Cerebellar nuclear complex (tissue), 1 donor: ENCODE results near the gene SDF2.

ENCODE experiments used
- DNase-seq, 2 experiments: peaks; one replicate each; lab custom pipeline; 2025; lab: John Stamatoyannopoulos, UW

Gene SDF2, protein sequence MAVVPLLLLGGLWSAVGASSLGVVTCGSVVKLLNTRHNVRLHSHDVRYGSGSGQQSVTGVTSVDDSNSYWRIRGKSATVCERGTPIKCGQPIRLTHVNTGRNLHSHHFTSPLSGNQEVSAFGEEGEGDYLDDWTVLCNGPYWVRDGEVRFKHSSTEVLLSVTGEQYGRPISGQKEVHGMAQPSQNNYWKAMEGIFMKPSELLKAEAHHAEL

DNA sequence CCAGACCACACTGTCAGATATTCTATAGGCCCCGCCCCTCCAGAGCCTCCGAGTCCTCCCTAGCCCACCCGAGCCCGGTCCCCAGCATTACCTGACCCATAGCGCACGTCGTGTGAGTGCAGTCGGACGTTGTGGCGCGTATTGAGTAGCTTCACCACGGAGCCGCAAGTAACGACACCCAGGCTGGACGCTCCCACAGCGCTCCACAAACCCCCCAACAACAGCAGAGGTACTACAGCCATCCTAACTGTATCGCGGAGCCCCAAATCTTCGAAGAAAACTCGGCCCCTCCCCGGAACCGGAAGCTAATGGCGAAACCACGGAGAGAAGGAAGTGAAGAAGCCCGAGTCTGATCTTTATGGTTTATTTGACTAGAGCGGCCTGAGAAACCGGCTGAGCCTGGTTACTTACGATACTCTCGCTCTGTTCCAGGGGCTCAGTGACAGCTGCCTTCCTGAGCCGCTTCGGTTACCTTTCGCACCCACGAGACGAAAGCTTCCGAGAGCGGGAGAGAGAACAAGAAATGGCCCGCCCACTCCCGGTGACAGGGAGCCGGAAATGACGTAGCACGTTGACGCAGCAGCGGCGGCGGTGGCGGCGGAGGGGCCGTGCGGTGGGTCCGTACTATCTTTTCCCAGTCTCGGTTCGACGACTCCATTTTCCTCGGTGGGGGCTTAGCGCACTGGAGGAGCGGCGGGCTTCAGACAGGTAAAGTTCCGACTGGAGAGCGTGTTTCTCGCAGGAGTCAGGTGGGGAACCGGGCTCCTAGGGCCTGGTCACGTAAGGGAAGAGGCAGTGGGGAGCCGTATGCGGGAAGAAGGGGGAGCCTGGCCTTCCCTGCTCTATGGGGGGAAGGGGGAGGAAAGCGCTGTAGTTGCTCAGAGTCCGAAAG is at the start of gene SDF2, which contains the start of gene SUPT6H:
TSS of gene SDF2 (minus strand) at position 272 of the 892 bp plus-strand sequence. CDS start at position 242, 30 bp downstream.
TSS of gene SUPT6H (plus strand) at position 571 of the 892 bp plus-strand sequence. CDS start 11,197 bp downstream, outside the sequence.
- peak; percentile 34 to 69 for DNase-seq

DNA sequence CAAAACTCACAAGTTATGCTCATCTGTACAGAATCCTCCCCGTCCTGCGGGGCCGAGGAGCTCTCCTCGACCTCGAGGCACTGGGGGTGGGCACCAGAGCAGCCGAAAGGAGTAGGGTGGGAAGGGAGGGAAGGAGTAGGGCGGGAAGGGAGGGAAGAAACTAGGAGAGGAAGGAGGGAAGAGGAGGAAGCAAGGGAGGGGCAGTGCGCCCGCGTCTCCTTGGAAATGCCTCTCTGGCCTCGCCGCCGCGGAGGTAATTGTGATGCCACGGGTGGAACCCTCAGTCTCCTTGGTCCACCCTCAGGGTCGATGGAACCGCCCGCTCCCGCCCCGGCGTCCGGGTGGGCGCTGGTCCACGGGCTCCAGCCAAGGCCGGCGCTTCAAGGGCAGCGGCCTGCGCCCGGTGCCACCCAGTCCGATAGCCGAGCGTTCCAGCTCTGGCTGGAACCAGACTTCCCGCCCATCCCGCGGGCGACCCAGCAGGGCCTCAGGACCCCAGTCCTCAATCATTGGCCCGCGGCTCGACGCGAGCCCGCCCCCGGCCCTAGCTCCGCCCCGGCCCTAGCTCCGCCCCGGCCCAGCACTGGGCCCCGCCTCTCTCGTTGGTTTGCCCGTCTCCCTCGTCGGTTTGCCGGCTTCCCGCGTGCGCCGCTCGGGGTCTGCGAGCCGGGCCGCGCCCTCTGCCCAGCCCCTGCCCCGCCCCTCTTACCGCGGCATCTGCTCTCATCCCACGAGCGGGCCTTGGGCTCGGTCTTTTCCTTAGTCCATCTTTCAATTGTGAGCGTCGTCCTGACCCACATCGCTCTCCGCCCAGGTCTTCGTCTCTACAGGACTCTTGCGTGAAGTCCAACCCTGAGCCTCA is 49.4 kb upstream of the SDF2 start:
- DNase-seq, result peak in 1 of 2 experiments; percentile 52

DNA sequence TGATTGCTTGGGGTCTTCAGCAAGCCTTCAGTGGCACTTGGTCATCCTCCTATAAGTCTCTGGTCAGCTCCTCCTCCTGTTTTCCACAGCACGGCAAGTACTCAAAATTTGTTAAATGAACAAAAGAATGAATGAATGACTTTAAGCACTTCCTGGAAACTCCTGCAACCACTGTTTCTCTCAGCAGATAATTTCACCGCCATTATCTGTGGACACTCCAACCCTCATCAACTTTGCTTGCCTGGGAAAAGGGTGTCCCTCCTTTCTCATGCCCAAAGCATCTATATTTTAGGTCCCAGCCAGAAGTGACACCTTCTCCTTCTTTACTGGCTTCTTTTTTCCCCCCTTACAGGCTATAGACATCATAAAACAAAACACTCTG is 45.6 kb upstream of the SDF2 start:
- DNase-seq, result no peak

DNA sequence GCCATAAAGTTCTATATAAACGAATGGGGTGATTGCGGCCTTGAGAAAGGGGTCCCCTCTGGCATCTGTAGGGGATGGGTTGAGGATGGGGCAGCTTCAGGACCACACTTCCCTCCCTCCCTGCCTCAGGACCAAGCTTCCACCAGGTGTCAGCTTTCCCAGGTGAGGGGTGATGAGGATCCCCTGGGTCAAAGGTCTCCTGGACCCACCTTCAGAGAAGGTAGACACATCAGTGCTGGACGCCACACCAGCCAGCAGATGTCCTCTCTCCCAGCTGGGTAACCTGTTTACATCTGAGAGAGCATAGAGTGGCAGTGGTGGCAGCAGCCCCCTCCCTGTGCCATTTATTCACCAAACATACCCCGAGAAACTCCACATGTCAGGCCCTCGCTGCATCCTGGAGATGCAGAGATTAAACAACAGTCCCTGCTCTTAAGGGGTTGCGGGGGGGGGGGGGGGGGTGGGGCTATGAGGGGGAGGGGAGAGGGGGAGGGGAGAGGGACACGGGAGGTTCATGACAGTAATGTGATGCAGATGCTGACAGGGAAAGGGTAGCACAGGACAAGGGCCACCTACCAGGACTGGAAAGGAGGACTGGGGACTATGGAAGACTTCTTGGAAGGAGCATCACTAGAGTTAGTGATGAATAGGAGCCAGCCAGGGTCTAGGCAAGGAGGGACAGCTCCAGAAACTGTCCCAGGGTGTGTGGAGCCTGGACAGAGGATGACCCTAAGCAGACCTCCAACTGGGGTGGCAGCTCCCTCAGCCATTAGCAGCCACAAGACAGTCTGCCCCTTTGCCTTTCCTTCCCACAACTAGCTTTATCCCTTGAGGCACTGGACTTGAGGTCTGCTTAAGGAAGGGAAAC is 45.0 kb upstream of the SDF2 start:
- DNase-seq, result no peak

DNA sequence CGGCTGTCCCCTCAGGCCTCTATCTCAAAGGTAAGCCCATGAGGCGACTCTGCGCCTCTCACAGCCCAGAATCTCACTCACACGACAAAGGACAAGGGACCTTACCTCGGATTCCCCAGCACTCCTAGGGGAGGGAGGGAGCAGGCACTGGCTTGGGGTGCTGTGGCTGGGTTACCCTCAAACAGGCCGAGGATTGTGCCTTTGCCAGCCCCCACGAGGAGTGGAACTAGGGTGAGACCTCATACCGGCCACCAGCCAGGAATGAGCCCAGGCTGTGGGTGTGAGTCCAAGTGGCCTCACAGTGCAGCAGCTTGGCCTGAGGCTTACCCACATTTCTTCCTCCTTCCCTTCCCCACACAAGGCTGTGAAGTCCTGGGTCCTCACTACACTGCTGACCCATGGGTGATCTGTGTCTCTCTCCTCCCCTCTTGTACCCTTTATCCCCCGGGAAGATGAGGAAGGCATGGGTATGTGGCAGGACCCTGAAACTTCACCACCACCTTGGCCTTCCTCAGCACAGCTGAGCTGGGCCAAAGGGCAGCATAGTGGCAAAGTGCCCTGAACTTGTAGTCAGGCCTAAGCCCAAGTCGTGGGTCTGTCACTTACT is 44.1 kb upstream of the SDF2 start:
- no peak for DNase-seq

DNA sequence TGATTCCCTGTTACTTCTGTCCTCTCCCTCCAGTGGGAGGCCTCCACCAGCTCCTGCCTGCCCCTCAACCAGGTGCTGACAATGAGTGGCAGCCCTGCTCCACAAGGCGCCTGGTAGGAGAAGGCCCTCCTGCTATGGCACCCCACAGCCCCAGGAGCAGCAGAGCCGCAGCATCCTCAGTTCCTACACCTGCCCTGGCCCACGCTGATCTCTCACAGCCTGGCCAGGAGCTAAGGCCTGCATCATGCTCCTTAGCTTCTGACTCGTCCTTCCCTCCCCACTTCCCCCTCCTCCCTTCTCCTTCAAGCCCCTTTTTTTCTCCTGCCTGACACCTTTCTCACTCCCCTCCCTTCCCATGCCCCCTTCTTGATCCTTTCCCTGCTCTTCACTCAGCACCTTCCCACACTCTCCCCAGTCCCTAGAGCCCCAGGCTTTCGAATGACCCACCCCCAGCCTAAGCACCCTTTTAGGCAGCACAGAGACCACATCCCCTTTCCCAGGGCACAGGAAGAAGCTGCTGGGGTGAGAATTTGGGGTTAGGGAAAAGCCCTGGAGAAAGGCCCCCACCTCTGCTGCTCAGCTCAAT is 43.5 kb upstream of the SDF2 start:
- DNase-seq, result no peak

DNA sequence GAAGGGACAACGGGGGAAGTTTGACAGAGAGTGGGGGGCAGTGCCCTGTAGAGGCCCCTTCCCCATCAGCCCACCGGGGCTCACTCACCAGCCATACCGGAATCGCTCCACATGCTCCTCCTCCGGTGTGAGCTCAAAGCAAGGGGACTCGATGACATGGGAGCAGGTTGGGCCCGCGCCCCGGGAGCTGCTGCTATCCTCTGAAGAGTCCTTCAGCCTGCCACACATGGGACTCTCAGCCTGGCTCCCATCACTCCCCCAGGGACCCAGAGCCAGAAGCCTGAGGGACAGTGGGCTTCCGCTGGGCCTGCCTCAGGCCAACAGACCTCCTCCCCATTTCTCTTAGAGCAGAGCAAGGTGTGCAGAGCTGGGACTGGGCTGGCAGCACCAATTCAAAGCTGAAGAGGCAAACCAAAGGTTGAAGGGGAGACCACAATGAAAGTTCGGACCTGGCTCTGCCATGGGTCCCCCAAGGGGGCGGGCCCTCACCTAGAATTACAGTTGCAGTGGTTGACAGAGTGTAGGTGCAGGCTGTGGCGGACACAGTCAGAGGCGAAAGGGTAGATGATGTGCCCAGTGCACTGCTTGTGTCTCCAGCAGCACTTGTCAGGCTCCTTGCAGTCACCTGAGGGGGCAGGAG is 42.6 kb upstream of the SDF2 start:
- DNase-seq, result no peak

DNA sequence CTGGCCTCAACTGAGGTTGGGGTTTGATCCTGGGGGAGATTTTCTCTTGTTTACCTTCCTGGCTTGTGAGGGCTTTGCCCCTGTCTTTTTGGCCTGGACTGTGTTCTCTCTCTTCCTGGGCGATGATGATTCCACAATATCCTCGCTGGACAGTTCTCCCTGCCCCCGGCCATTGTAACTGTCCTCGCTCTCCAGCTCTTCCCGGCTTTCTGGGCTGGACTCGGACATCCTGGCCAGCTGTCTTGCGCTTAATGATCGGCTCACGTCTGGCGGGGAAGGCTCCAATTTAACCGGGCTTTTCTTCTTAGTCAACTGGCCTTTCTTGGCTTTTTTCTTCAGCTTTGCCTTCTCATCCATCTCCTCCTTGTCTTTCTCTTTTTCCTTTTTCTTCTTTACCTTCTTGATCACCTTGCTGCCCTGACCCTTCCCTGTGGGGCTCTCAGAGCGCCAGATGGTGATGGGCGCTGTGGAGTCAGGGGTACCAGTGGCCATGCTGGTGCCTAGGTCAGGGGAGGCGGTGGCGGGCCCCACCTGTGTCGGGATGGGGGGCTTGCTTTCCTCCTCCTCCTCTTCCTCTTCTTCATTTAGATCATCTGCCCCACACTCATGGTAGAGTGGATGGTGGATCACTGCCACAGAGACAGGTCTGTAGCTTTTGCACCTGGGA is 42.0 kb upstream of the SDF2 start:
- no peak for DNase-seq

DNA sequence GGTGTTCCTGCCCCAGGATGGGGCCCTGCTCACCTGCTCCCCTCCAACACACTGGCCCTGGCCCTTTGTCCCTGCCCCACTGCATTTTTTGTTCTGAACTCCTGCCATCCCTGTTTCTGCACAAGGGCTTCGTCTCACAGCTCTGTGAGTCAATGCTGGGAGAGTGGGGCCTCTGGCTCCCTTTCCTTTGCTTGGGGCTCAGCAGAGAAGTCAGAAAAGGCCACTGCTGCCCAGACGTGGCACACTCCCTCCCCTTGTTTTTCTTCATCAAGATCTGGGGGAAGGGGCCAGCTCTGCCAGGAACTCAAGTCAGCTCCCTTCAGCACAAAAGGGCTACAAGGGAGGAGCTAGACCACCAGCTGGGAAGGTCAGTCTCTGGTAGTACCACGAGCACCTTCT is 41.0 kb upstream of the SDF2 start:
- DNase-seq, result no peak

DNA sequence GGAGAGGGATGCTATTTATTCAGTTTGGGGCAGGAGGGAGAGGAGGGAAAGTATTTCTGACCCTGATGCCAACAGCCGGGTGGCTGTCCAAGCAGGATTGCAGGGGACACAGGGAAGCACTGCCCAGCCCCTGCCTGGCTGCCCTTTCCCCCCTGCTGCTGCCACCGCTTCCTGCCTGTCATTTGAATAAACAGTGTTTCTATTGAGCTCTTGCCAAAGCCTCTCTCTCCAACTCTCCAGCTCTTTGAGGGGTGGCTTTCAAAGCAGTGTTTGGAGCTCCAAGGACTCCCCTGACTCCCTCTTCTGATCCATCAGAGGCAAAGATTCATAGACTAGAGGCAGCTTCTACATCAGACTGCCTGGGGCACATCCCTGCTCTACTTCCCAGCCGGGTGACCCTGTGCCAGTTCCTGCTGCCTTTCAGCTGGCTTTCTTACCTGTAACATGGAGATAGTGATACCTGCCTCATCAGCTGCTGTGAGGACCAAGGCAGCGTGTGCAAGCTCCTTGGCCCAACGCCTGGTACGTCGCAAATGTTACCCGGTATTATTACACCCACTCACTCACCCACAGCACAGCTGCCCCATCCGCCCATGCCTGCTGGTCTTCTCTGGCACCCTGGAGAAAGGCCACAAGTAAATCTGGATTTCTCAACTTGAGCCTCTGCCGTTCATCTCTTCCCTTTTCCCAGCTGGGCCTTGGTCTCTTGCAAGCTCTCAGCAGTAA is 40.5 kb upstream of the SDF2 start:
- no peak for DNase-seq

DNA sequence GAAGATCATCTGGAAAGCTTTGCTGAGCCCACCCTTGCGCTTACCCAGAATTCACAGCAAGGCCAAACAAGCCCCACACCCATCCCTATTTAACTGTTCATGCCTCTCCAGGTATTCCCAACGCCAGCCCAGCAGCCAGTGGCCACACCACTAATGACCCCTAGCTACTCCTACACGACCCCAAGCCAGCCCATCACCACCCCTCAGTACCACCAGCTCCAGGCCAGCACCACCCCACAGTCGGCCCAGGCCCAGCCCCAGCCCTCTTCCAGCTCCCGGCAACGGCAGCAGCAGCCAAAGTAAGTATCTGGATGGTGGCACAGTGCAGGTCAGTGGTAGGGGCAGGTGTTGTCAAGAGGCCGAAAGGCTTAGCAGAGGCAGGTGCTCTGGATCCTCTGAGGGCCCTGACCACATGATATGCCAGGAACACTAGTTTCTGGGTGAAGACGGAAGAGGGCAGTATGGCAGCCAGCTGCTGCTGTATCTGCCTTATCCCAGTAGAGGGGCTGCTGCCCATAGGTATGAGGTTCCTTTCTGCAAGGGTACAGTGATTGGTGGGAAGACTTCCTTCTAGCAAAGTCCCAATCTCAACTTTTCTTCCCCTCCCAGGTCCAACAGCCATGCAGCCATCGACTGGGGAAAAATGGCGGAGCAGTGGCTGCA is 39.3 kb upstream of the SDF2 start:
- DNase-seq, result no peak

DNA sequence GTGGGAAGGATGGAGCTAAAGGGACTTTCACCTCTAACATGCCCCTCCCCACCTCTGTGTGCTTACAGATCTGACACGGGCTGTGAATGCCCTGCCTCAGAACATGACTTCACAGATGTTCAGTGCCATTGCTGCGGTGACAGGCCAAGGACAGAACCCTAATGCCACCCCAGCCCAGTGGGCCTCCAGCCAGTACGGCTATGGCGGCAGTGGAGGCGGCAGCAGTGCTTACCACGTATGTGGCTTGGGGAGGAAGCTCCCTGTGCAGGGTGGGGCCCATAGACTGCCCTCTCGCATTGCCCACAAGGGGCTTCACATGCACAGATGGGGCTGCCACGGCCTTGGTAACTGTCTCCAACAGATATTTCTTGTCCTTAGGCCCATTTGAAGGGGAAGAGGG is 38.6 kb upstream of the SDF2 start:
- no peak for DNase-seq

DNA sequence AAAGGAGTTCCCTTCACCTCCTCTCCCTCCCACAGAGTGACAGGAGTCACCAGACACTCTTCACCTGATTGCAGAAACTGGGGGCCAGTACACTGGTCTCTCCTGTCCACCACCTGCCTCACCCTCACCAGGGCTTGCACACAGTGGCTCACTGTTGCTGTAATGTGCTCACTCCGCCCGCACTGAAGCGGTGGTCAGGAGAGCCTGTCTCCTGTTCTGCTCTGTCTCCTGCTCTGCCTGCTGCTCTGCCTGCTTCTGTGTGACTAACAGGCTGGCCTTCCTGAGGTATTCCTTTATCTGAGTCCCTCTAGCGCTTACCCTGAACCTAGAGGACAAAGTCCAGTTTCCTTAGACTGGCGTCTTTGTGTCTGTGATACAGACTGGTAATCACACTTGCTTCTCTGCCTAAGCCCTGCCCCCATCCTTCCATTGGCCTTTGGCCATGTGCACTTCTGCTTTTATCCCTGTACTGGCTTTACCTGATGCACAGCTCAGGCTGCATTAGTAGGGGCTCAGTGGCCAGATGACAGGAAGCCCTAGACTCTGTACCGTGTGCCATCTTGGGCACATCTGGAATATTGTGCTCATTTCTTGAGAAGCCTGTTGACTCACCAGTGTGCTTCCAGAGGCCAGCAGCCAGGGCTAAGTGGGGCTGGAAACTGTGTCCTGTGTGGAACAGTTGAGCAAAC is 36.7 kb upstream of the SDF2 start:
- no peak for DNase-seq

DNA sequence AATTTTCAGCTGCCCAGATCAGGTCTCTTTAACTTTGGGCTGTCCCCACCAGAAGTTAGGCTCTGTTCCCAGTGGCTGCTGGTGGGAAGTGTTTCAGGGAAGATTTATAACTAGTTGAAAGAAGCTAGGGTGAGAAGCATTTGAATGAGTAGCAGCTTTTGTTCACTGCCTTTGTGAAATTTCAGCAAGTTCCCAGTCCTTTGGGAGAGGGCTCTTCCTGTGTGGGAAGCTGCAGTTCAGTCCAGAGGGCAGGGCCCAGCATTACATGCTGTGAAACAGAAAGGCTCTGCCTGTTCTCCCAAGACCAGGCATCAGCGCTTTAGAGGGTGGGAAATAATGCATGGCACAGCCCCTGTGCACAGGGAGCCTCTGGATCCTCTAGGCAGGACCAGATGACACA is 32.2 kb upstream of the SDF2 start:
- DNase-seq, result no peak

DNA sequence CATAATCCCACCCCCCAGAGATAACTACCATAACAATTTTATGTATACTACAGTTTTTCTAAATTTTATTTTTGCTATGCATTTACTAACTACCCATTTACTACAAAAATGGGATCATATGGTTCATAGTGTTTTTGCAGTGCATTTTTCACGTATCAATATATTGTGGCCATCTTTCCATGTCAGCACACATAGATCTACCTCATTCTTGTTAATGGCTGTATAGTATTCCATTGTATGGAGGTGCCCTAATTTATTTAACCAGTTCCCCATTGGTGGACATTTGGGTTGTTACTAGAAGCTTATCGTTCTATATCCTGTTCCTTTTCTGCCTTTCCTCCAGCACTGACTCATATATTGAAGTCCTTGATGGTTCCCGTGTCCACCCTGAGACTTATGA is 27.3 kb upstream of the SDF2 start:
- no peak for DNase-seq

DNA sequence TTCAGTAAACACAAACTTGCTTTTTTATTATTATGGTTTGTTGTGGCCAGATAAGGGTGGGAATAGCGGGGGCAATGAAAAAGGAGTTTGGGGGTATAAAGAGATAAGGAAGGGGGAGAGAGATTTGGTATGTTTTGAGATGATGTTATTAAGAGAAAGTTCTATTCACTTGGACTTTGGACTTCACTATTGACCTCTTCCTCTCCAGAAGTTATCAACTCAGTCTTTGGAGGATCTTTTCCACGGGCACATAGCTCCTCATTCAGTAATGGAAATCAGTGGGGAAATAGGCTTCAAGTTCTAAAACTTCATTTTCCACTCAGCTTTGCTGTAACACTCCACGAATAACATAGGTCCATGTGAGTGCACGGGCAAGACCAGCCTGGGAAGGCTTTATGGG is 26.8 kb upstream of the SDF2 start:
- DNase-seq, result no peak

DNA sequence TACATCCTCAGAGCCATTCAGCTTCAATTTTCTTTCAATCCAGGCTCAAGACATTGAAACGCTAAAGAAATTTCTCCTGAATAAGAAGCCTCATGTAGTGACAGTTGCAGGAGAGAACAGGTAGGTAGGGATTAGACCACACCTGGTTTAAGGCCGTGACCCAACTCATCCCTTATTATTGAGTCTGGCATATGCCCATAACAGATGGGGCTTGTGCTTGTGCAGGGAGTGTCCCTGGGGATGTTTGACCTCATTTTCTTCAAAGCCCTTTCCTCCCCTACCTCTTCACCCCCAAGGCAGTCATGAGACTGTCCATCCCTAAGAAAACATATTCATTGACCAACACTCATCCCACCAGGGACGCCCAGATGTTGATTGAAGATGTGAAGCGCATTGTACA is 24.6 kb upstream of the SDF2 start:
- no peak for DNase-seq

DNA sequence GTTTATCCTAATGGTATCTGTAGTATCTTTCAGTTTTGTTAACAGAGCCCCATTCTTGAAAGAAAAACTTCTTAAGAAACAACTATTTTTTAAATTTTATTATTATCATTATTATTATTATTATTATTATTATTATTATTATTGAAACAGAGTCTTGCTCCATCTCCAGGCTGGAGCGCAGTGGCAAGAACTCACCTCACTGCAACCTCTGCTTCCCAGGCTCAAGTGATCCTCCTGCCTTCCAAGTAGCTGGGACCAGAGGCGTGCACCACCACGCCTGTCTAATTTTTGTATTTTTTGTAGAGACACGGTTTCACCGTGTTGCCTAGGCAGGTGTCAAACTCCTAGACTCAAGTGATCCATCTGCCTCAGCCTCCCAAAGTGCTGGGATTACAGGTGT is 23.7 kb upstream of the SDF2 start:
- no peak for DNase-seq
